ENCODE results near the gene POTEF. TPM values are rescaled to one million over a fixed set of nuclear protein-coding genes. Genes with fewer than 3 reads are reported as not detected.
"Not testable (repeated sequence)": the region's sequence is repeated elsewhere in the genome, so short reads cannot be mapped to it uniquely, and the experiment has no call there.

POTEF gene
- total RNA-seq: not detected

DNA sequence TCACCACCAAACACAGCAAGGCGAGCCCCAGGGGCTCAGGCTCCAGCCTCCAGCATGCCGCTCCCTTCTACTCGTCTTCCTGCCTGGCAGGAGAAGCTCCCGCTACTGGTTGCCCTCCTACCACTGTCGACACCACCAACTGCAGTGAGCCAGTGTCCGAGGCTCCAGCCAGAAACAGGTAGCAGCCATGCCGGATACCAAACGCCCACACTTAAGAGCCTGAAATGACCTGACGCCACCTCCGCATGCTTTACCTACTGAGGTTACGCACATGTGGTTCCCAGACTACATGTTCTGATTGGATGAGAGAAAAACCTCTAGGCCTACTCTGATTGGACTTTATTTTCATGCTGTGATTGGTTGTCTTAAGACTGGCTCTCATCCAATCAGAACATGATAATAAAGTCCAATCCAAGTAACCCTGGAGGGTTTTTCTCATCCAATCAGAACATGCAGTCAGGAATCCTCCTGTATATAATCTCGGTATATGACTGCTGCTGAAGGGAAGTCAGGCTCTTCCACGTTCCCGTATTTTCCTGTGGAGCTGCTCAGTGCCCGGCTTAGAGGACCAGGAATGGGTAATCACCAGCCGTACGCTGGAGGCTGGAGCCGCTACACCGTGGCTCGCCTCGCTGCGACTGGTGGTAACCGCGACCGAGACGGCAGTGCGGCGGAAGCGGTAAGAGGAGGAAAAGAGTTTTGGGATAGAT is at the start of gene POTEF:
TSS of gene POTEF (minus strand) at position 103 of the 710 bp plus-strand sequence. CDS start 8,707 bp downstream, outside the sequence.
- WGBS, 2 donors: 93% methylated on average over 16 to 21 of the region's 29 CpGs
- DNase-seq (ENCODE audit: low spot score in 2 of 2): peak in 1 of 2 donors; percentile 59
- H3K4me3 ChIP-seq (ENCODE audit: low read depth, poor library complexity, severe bottlenecking); intact Hi-C loops (cut with DNase I; ENCODE audit: low total_unique reads): not testable (repeated sequence)

DNA sequence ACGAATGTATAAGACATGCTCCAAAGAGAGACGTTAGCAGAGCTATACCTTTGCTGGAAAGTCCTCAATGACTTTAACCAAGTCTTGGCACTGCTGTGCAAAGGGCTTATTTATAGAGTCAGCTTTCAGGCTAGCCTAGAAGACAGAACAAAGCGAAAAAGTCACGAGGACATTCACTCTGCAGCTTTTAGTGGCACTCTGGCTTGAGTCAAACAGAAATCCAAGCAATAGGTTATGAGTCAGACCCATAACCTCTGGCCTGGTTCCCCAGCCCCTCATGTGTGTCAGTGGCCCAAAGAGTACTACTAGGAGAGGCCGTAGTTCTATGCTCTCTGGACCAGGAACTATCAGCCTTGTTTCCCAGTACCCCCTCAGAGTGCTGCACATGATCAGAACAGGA is 45.8 kb upstream of the POTEF start:
- DNase-seq (ENCODE audit: low spot score in 2 of 2); H3K4me3 ChIP-seq (ENCODE audit: low read depth, poor library complexity, severe bottlenecking); intact Hi-C loops (cut with DNase I; ENCODE audit: low total_unique reads): not testable (repeated sequence)
- WGBS, 2 donors: 88 to 93% methylated on average over 5 of the region's 5 CpGs

DNA sequence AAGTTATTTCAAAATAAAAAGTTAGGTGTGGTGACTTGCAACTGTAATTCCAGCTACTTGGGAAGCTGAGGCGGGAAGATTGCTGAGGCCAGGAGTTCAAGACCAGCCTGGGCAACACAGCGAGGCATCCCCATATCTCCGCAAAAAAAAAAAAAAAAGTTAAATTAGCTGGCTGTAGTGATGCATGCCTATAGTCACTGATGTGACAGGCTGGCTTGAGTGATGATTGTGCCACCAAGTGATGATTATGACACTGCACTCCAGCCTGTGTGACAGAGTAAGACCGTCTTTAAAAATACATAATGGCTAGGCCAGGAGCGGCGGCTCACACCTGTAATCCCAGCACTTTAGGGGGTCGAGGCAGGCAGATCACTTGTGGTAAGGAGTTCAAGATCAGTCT is 40.9 kb upstream of the POTEF start:
- no peak for TF ChIP-seq POLR2A (IDR thresholded peaks at IDR 0.05)
- TF ChIP-seq, protein P1, sequence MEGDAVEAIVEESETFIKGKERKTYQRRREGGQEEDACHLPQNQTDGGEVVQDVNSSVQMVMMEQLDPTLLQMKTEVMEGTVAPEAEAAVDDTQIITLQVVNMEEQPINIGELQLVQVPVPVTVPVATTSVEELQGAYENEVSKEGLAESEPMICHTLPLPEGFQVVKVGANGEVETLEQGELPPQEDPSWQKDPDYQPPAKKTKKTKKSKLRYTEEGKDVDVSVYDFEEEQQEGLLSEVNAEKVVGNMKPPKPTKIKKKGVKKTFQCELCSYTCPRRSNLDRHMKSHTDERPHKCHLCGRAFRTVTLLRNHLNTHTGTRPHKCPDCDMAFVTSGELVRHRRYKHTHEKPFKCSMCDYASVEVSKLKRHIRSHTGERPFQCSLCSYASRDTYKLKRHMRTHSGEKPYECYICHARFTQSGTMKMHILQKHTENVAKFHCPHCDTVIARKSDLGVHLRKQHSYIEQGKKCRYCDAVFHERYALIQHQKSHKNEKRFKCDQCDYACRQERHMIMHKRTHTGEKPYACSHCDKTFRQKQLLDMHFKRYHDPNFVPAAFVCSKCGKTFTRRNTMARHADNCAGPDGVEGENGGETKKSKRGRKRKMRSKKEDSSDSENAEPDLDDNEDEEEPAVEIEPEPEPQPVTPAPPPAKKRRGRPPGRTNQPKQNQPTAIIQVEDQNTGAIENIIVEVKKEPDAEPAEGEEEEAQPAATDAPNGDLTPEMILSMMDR (IDR thresholded peaks at IDR 0.05): no peak
- no peak overlapping the region for H3K4me3 ChIP-seq (ENCODE audit: low read depth, poor library complexity, severe bottlenecking)
- DNase-seq (ENCODE audit: low spot score in 2 of 2): no peak
- WGBS, 2 donors: 91 to 95% methylated on average over 7 of the region's 7 CpGs
- intact Hi-C loops (cut with DNase I; ENCODE audit: low total_unique reads): no loop called here

DNA sequence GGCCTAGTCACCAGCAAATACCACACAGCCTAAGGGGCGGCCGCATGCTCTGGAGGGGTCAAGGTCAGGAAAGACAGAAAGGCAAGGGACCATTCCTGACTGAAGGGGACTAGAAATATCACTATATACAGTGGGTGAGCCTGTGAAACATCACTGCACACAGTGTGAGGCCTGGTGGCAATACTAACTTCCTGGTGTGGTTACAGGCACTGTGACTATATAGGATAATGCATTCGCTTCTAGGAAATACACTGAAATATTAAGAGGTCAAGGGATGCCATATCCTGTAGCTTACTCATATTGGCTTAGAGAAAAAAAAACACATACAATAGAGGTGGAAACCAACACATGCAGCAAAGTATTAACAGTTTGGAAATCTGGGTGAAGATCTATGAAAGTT is 40.1 kb upstream of the POTEF start:
- 93 to 94% methylated on average over 3 of the region's 3 CpGs for WGBS, 2 donors
- H3K4me3 ChIP-seq (ENCODE audit: low read depth, poor library complexity, severe bottlenecking); intact Hi-C loops (cut with DNase I; ENCODE audit: low total_unique reads); DNase-seq (ENCODE audit: low spot score in 2 of 2): not testable (repeated sequence)

DNA sequence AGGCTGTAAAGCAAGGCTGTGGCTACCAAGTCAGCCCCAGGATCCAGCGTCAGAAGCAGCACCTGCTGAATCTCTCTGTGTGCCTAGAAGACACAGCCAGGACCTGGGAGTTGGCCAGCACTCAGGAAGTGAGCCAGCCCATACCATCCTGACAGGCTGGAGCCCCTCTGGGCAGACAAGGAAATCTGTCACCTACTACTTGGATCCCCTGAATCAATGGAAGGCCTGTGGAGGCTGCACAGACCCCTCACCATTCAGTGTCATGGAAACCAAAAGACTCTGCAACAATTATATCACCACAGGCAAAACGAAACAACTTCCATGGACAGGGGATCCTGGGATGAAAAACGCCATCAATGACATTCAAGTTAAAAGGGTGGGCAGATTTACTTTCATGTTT is 37.6 kb upstream of the POTEF start:
- intact Hi-C loops (cut with DNase I; ENCODE audit: low total_unique reads); DNase-seq (ENCODE audit: low spot score in 2 of 2); H3K4me3 ChIP-seq (ENCODE audit: low read depth, poor library complexity, severe bottlenecking): not testable (repeated sequence)
- WGBS, 2 donors: 87 to 90% methylated on average over 3 of the region's 3 CpGs

DNA sequence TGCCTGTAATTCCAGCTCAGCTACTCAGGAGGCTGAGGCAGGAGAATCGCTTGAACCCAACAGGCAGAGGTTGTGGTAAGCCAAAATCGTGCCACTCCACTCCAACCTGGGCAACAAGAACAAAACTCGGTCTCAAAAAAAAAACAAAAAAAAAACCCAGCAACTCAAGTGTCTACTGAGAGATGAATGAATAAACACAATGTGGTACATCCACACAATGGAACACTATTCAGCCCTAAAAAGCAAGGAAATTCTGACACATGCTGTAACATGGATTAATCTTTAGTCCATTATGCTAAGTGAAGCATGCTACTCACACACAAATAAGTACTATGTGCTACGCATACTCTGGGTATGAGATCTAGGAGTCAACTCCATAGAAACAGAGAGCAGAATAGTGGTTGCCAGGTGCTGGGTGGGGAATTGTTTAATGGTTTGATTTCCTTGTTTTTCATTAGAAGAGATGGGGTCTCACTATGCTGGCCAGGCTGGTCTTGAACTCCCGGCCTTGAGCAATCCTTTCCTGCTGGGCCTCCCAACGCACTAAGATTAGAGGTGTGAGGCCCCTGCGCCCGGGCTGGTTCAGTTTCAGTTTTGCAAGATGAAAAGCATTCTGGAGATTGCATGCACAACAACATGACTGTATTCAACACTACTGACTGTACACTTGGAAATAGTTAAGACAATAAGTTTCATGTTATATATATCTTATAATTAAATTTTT is 36.4 kb upstream of the POTEF start:
- DNase-seq (ENCODE audit: low spot score in 2 of 2): no peak
- TF ChIP-seq, protein P1 (IDR thresholded peaks at IDR 0.05): no peak
- TF ChIP-seq POLR2A (IDR thresholded peaks at IDR 0.05): no peak
- no peak overlapping the region for H3K4me3 ChIP-seq (ENCODE audit: low read depth, poor library complexity, severe bottlenecking)
- 94 to 95% methylated on average over 8 of the region's 8 CpGs for WGBS, 2 donors
- intact Hi-C loops (cut with DNase I; ENCODE audit: low total_unique reads): no loop called here

DNA sequence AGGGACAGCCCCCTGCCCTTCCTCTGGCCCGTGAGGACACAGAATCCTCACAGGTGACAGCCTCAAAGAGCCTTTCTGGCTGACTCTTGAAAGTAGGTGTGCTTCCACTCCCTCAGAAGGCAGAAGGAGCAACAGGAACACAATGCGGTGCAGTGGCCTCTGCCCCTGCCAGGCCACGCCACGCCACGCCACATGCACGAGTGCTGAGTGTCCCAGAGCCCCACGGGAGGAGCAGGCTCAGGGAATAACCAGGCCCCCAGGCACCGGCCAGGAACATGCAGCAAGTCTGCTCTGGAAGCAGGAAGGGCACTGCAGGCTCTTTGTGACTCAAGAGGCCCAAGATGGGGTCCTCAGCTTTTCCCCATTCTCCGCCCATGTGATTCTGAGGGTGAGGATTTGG is 33.9 kb upstream of the POTEF start:
- 94 to 95% methylated on average over 9 of the region's 9 CpGs for WGBS, 2 donors
- DNase-seq (ENCODE audit: low spot score in 2 of 2): no peak
- H3K4me3 ChIP-seq (ENCODE audit: low read depth, poor library complexity, severe bottlenecking): no peak overlapping the region
- no peak for TF ChIP-seq POLR2A (IDR thresholded peaks at IDR 0.05)
- TF ChIP-seq, protein P1 (IDR thresholded peaks at IDR 0.05): no peak
- intact Hi-C loops (cut with DNase I; ENCODE audit: low total_unique reads): no loop called here

DNA sequence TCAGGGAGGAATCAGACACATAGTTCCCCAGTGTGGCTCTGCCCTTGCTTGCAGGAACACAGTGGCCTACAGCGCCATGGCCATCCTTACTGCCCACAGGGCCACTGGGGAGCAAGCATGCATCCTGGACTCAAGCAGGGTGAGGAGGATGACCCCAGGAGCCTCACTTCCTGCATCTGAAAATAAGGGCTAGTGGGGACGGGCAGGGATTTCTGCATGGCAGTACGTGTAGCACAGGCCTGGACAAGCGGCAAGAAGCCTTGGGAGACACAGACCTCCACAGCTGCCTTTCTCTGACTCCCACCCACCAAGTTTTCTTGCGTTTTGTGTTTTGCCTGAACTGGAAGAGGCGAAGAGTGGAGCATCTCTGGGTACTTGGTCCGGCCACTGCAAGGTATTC is 33.5 kb upstream of the POTEF start:
- H3K4me3 ChIP-seq (ENCODE audit: low read depth, poor library complexity, severe bottlenecking); DNase-seq (ENCODE audit: low spot score in 2 of 2); intact Hi-C loops (cut with DNase I; ENCODE audit: low total_unique reads): not testable (repeated sequence)
- WGBS, 2 donors: 94 to 95% methylated on average over 6 to 7 of the region's 7 CpGs

DNA sequence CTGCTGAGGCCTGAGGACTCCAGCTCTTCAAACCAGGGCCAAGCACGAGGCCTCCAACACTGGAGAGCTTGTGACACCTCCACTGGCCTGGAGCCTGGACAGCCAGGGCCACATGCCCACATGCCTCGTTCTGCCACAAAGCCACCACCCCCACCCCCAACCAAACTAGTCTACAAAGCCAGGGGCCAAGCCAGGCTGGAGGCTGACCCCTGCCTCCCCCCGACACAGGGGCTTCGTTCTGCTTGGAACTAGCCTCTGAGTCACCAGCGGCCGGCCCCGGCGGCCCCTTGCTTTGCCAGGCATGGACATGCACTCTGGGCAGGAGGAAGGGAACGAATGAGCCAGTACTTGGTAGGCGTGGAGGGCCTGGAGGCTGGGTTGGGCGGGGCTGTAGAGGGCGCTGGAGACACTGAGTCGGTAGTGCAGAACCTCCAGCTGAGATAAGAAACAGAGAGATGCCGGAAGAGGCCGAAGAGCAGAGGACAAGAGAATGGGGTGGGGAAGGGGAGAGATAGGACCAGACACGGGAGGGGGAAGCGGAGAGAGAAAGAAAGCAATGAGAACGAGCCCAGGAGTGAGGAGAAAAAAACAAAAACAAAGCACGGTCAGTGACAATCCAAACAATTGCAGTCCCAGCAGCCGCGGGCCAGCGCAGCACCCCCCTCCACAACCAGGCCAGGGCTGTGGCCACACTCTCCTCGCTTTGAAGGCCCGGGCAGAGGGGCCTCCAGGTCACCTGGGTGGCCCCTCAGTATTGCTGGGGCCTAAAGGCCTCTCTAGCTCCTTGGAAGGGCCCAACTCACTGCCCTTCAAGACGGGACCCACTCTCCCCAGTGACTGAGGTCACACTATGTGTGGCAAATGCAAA is 32.0 kb upstream of the POTEF start:
- WGBS, 2 donors: 77% methylated on average over 24 to 25 of the region's 25 CpGs
- H3K4me3 ChIP-seq (ENCODE audit: low read depth, poor library complexity, severe bottlenecking); intact Hi-C loops (cut with DNase I; ENCODE audit: low total_unique reads); DNase-seq (ENCODE audit: low spot score in 2 of 2): not testable (repeated sequence)

Measured in lower leg skin (tissue), 4 donors.